CD4-positive, CD25-positive, alpha-beta regulatory T cell (primary cell): Measurements from ENCODE around the gene TPPP. TPM values are rescaled to one million over a fixed set of nuclear protein-coding genes. Genes with fewer than 3 reads are reported as not detected.

Experiments
- ATAC-seq, 2 donors: fragments of 150-1000 bp; cut with Tn5 transposase; one replicate each; pipeline ENCODE4 v1.10.0; 2021; ENCODE audit warnings: low read depth in 2 of 2, moderate number of reproducible peaks in 2 of 2, moderate library complexity in 1 of 2
- DNase-seq, 3 donors: peaks; one replicate each; pipeline versions ENCODE4 v3.0.0 to v3.0.0-alpha.2; 2012 to 2022; ENCODE audit warnings: mixed read lengths in 1 of 3
- H3K27ac ChIP-seq: one replicate; pipeline ENCODE4 v1.7.0; 2013; ENCODE audit warnings: mild to moderate bottlenecking, low read length; ENCODE audit not compliant: insufficient read depth, poor library complexity, severe bottlenecking
- H3K27me3 ChIP-seq: one replicate; pipeline ENCODE4 v1.7.0; 2013; ENCODE audit warnings: low read length; ENCODE audit not compliant: control insufficient read depth, insufficient read depth
- H3K36me3 ChIP-seq: one replicate; pipeline ENCODE4 v1.7.0; 2013; ENCODE audit warnings: mild to moderate bottlenecking, low read length, moderate library complexity; ENCODE audit not compliant: control insufficient read depth, insufficient read depth
- H3K4me1 ChIP-seq: 2 replicates; pipeline ENCODE4 v1.7.0; 2013; ENCODE audit warnings: mild to moderate bottlenecking, low read length; ENCODE audit not compliant: insufficient read depth, control insufficient read depth, poor library complexity, severe bottlenecking
- H3K4me3 ChIP-seq: one replicate; pipeline ENCODE4 v1.7.0; 2013; ENCODE audit warnings: low read depth, mild to moderate bottlenecking, low read length, moderate library complexity
- H3K9me3 ChIP-seq, 2 experiments: 1 replicate in 1 of 2; 2 replicates in 1 of 2; pipeline ENCODE4 v1.7.0; 2013; ENCODE audit warnings: low read length in 2 of 2, mild to moderate bottlenecking in 1 of 2, moderate library complexity in 1 of 2; ENCODE audit not compliant: control insufficient read depth in 2 of 2
- H3K27ac Mint-ChIP-seq, 3 donors: one replicate each; pipeline ENCODE4 v1.8.0; 2020 to 2022; ENCODE audit warnings: mild to moderate bottlenecking in 3 of 3, mixed read lengths in 3 of 3, moderate library complexity in 2 of 3
- H3K27me3 Mint-ChIP-seq: one replicate; pipeline ENCODE4 v1.8.0; 2022; ENCODE audit warnings: mild to moderate bottlenecking, mixed read lengths
- H3K36me3 Mint-ChIP-seq: one replicate; pipeline ENCODE4 v1.8.0; 2020; ENCODE audit warnings: mixed read lengths
- H3K4me1 Mint-ChIP-seq, 4 donors: one replicate each; pipeline ENCODE4 v1.8.0; 2020 to 2022; ENCODE audit warnings: mixed read lengths in 4 of 4, mild to moderate bottlenecking in 1 of 4
- H3K4me3 Mint-ChIP-seq, 4 donors: one replicate each; pipeline ENCODE4 v1.8.0; 2020 to 2022; ENCODE audit warnings: mild to moderate bottlenecking in 4 of 4, mixed read lengths in 4 of 4, moderate library complexity in 3 of 4
- H3K9me3 Mint-ChIP-seq, 7 donors: one replicate each; pipeline ENCODE4 v1.8.0; 2020 to 2022; ENCODE audit warnings: mixed read lengths in 7 of 7, mild to moderate bottlenecking in 3 of 7, moderate library complexity in 2 of 7
- polyA plus RNA-seq, 4 donors: library from polyadenylated mRNA; unstranded; fragments of 300-500 nt; fragmentation: Illumina TruSeq; gene quantifications; one replicate each; pipeline ENCODE4 v1.2.3, GENCODE V29; 2021
- total RNA-seq: library from RNA; stranded (reverse); gene quantifications from one replicate; pipeline ENCODE4 v1.2.3, GENCODE V29; 2022

The TPPP gene
- total and polyA plus RNA-seq, 5 donors from 2014 or later: 0.03 to 12.4 (median 0.26) TPM

DNA sequence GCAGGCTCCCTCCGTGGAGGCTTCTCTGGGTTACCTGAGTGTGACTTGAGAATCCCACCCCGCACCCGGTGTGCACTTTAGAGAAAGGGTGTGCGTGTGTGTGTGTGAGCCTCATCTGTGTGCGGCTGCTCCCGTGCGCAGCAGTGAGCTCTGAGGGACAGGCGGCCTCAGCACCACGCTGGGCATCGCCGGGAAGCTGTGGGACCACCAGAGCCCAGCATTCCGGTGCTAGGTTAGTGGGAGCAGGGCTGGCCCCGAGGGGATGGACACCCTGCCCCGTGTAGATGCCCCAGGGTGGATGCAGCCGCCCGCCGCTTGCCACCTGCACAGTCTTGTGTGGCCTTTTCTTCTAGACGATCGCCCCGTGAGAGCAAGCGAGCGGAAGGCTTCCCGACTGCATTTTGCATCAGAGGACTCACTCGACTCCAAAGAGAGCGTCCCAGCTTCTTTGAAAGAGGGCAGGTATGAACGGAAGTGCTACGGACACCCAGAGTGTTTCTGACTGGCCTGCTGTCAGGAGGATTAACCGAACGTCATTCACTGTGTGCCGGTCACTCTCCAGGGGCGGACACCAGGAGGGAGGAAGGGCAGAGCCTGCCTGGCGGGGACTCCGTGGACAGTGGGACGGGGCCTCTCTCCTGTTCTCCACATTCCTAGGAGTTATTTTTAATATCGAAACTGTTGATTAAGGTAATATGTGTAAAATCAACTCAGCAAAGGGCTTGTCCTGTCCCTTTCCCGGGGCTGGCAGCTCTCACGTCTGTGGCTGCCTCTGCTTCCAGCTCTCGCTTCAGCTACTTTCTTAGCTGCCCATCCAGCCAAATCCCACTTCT lies 68.8 kb downstream of the TPPP start:
- ATAC-seq (no peak), DNase-seq (no peak)
- Mint-ChIP-seq H3K36me3 (peaks cover 32% of the 10 kb centered on the region), H3K9me3 (no peaks in the 10 kb centered on the region), H3K27ac (no peak overlapping the region), H3K27me3 (no peaks in the 10 kb centered on the region), H3K4me1 (no peaks in the 10 kb centered on the region), H3K4me3 (no peak overlapping the region)
- Histone ChIP-seq H3K9me3 (no peaks in the 10 kb centered on the region), H3K27me3 (no peaks in the 10 kb centered on the region), H3K4me3 (no peak overlapping the region), H3K4me1 (no peaks in the 10 kb centered on the region), H3K36me3 (peaks cover 26% of the 10 kb centered on the region), H3K27ac (no peak overlapping the region)

DNA sequence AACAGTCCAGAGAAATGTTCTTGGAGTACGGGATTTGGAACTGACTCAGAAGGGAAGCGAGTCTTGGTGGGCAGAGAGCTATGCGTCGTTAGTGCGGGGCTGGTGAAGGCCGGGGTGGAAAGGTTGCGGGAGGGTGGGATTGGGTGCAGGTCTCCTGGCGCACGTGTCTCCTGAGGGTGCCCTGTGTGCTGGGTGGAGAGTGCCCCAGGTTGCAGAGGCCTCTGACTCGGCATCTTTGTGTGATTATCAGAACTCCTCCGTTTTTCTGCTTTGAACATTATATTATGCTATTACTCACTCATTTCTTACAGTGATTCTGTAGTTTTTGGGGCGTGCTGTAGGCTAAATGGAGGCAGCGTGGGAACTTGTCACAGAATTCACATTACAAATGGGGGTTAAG lies 69.6 kb downstream of the TPPP start:
- H3K4me1 Mint-ChIP-seq: no peaks in the 10 kb centered on the region
- no peaks in the 10 kb centered on the region for H3K27me3 Mint-ChIP-seq
- H3K36me3 Mint-ChIP-seq: peaks cover 33% of the 10 kb centered on the region
- Histone ChIP-seq H3K4me1 (no peaks in the 10 kb centered on the region), H3K36me3 (peaks cover 26% of the 10 kb centered on the region), H3K9me3 (no peaks in the 10 kb centered on the region), H3K4me3 (no peak overlapping the region), H3K27ac (no peak overlapping the region), H3K27me3 (no peaks in the 10 kb centered on the region)
- H3K27ac Mint-ChIP-seq: no peak overlapping the region
- ATAC-seq (no peak), DNase-seq (no peak)
- H3K4me3 Mint-ChIP-seq: no peak overlapping the region
- H3K9me3 Mint-ChIP-seq: no peaks in the 10 kb centered on the region

DNA sequence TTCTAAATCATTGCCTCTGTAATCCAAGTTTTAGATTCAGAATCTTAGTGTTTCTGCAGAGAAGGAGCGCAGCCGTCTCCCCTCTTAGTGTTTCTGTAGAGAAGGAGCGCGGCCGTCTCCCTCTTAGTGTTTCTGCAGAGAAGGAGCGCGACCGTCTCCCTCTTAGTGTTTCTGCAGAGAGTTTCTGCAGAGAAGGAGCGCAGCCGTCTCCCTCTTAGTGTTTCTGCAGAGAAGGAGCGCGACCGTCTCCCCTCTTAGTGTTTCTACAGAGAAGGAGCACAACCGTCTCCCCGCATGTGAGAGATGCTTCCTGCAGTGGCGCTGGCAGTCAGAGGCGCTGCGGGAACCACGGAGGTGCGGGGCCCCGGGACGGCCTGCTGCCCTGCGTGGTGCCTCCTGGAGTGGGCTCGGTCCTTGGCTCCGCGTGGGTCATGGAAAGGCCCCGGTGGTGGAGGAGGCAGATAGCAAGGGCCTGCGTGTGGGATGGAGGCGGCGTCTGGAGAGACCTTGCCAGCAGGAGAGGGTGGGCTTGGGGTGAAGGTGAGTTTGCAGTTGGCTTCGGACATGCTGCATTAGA lies 70.1 kb downstream of the TPPP start:
- peaks cover 0 to 3% (median 0%) of the 10 kb centered on the region in 4 donors for H3K4me1 Mint-ChIP-seq
- H3K4me1 ChIP-seq: no peaks in the 10 kb centered on the region
- H3K9me3 Mint-ChIP-seq: no peaks in the 10 kb centered on the region
- H3K4me3 ChIP-seq: no peak overlapping the region
- ATAC-seq (no peak), DNase-seq (no peak)
- H3K27ac Mint-ChIP-seq: no peak overlapping the region
- H3K36me3 ChIP-seq: peaks cover 26% of the 10 kb centered on the region
- H3K36me3 Mint-ChIP-seq: peaks cover 38% of the 10 kb centered on the region
- no peak overlapping the region for H3K27ac ChIP-seq
- no peak overlapping the region for H3K4me3 Mint-ChIP-seq
- H3K9me3 ChIP-seq: no peaks in the 10 kb centered on the region
- no peaks in the 10 kb centered on the region for H3K27me3 ChIP-seq
- H3K27me3 Mint-ChIP-seq: no peaks in the 10 kb centered on the region

DNA sequence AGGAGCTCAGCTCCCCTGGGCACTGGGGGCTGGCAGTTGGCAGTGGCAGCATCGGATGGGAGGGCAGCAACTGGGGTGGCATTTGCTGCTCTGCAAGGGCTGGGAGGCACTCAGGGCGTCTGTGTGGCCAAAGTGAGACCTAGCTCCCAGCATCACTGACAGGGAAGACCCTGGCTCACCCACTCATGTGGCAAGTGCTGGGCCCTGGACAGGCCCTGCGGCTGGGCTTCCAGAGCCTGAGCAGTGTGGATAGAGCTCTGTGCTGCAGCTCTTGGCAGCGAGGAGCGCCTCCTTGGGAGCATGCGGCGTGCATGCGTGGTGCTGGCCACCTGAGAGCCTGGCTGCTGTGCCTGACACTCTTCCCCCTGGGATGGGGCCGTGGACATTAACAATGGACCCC lies 70.8 kb downstream of the TPPP start:
- Mint-ChIP-seq H3K4me1 (peaks cover 0 to 3% (median 0%) of the 10 kb centered on the region in 4 donors), H3K27me3 (no peaks in the 10 kb centered on the region), H3K4me3 (no peak overlapping the region), H3K27ac (no peak overlapping the region), H3K36me3 (peaks cover 41% of the 10 kb centered on the region), H3K9me3 (no peaks in the 10 kb centered on the region)
- Histone ChIP-seq H3K36me3 (peaks cover 26% of the 10 kb centered on the region), H3K27ac (no peak overlapping the region), H3K4me1 (no peaks in the 10 kb centered on the region), H3K9me3 (no peaks in the 10 kb centered on the region), H3K4me3 (no peak overlapping the region), H3K27me3 (no peaks in the 10 kb centered on the region)
- ATAC-seq (no peak), DNase-seq (no peak)

DNA sequence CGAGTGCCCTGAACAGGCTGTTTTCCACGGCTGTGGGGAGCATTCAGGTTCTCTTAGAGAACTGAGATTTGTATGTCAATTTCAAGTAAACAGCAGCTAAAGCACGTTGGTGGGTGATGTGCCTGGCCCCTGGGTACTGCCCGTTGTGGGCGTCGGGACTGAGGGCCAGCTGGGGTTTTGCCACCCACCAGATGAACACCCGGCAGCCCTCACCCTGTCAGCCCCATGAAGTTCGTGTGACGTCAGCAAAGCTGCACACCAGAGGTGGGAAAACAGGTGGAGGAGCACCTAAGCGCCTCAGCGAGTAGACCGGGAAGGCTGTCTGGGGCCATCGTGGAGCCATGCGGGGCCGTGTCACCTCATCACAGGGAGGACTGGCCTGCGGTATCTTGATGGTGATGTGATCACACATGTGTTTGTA lies 71.8 kb downstream of the TPPP start:
- Histone ChIP-seq H3K4me1 (no peaks in the 10 kb centered on the region), H3K4me3 (no peak overlapping the region), H3K27me3 (no peaks in the 10 kb centered on the region), H3K27ac (no peak overlapping the region), H3K36me3 (peaks cover 26% of the 10 kb centered on the region), H3K9me3 (no peaks in the 10 kb centered on the region)
- H3K4me1 Mint-ChIP-seq: peaks cover 0 to 7% (median 2%) of the 10 kb centered on the region in 4 donors
- no peaks in the 10 kb centered on the region for H3K9me3 Mint-ChIP-seq
- peaks cover 43% of the 10 kb centered on the region for H3K36me3 Mint-ChIP-seq
- H3K27me3 Mint-ChIP-seq: no peaks in the 10 kb centered on the region
- H3K4me3 Mint-ChIP-seq: no peak overlapping the region
- no peak for ATAC-seq
- DNase-seq: no peak
- H3K27ac Mint-ChIP-seq: no peak overlapping the region

DNA sequence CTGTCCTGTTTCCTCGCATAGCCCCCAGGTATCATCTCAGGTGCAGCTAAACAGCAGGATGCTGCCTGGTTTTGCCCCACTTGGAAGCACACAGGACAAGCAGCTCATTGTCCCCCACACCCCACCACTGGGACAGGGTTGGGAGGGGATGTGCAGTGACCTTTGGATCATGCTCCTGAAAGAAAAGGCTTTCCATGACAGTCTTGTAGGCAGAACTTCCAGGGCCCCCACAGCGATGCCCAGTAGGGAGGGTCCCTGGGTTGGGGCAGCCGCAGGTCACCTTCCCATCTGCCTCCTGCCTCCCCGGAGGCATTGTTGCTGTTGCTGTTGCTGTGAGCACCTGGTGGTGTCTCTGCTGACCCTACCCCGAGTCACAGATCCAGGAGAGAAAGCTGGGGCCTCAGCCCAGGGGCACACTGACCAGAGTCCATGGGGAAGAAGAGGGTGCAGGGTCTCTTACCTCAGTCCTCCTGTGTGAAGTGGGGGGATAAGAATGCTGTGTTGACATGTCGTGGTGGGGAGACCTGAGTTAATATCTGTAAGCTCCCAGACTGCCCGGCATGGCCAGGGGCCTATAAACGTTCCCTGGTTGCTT lies 72.5 kb downstream of the TPPP start:
- H3K27me3 Mint-ChIP-seq: no peaks in the 10 kb centered on the region
- Histone ChIP-seq H3K4me3 (no peak overlapping the region), H3K9me3 (no peaks in the 10 kb centered on the region), H3K4me1 (no peaks in the 10 kb centered on the region), H3K27me3 (no peaks in the 10 kb centered on the region), H3K27ac (no peak overlapping the region), H3K36me3 (peaks cover 21% of the 10 kb centered on the region)
- H3K27ac Mint-ChIP-seq: no peak overlapping the region
- peaks cover 0 to 1% (median 0%) of the 10 kb centered on the region in 7 donors for H3K9me3 Mint-ChIP-seq
- H3K4me1 Mint-ChIP-seq: peaks cover 2 to 12% (median 5%) of the 10 kb centered on the region in 4 donors
- H3K36me3 Mint-ChIP-seq: peaks cover 38% of the 10 kb centered on the region
- no peak overlapping the region for H3K4me3 Mint-ChIP-seq
- ATAC-seq: no peak
- no peak for DNase-seq

DNA sequence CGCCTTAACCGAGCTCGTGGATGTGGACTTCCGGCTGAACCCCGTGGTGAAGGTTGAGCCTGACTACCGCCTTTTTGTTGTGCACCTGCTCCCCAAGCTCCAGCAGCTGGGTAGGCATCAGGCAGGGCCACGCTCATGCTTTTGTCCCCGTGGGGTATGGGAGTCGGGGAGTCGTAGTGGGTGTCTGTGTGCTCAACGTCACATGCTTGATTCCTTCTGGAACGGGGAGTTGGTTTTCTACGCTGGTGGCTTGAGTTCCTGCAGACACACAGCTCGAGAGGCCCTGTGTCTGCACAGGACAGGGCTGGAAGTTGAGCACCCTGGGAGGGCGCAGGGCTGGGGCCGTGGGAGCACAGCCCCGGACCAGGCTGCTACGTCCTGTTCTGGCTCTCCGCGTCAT lies 73.0 kb downstream of the TPPP start:
- H3K27ac ChIP-seq: no peak overlapping the region
- Mint-ChIP-seq H3K36me3 (peaks cover 33% of the 10 kb centered on the region), H3K4me3 (no peak overlapping the region), H3K4me1 (peaks cover 6 to 16% (median 10%) of the 10 kb centered on the region in 4 donors), H3K27ac (no peak overlapping the region), H3K27me3 (no peaks in the 10 kb centered on the region), H3K9me3 (peaks cover 0 to 2% (median 0%) of the 10 kb centered on the region in 7 donors)
- H3K27me3 ChIP-seq: no peaks in the 10 kb centered on the region
- ATAC-seq (no peak), DNase-seq (no peak)
- H3K36me3 ChIP-seq: peaks cover 17% of the 10 kb centered on the region
- H3K4me1 ChIP-seq: no peaks in the 10 kb centered on the region
- H3K4me3 ChIP-seq: no peak overlapping the region
- no peaks in the 10 kb centered on the region for H3K9me3 ChIP-seq
